ENCODE results near the gene METTL2B.
"Not testable (repeated sequence)": the region's sequence is repeated elsewhere in the genome, so short reads cannot be mapped to it uniquely, and the experiment has no call there.

METTL2B gene

DNA sequence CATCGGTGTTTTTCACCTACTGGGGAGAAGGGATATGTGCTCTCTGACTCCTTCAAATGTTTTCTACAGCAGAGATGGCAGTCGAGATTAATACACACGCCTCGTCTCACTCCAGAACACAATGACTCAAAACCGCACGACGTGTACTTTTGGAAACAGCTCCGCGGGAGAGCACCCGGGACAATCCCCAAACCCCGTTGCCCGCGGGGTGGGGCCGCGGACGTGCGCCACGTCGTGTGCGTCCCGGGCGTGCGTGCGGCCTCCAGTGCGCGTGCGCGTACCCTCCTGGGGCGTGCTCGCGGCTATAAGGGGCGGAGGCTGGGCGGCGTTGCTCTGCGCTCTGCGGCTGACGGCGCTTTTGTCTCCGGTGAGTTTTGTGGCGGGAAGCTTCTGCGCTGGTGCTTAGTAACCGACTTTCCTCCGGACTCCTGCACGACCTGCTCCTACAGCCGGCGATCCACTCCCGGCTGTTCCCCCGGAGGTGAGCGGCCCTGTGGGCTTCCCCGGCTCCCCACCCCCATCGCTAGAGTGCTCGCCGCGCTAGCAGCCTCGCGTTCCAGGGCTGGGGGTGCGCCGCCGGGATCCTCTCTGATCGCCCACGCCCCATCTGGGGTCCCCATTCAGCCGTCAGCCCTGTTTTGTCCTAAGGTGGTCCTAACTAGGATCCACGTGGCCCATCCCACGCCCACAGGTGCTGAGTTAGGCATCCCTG is 20.8 kb upstream of the METTL2B start, which contains the start of gene HILPDA:
Gene HILPDA, plus strand, starts transcription at position 336 of the 712 bp plus-strand sequence. CDS start 1,391 bp downstream, outside the sequence.
- TF ChIP-seq CTCF (IDR thresholded peaks at IDR 0.05; ENCODE audit: low read depth, low read length, missing control alignments) = no peak
- H3K4me3 ChIP-seq (ENCODE audit: low read depth, low read length) = peak within 1 kb of the TSS; percentile 73
- DNase-seq (ENCODE audit: low read depth) = peak; percentile 81

DNA sequence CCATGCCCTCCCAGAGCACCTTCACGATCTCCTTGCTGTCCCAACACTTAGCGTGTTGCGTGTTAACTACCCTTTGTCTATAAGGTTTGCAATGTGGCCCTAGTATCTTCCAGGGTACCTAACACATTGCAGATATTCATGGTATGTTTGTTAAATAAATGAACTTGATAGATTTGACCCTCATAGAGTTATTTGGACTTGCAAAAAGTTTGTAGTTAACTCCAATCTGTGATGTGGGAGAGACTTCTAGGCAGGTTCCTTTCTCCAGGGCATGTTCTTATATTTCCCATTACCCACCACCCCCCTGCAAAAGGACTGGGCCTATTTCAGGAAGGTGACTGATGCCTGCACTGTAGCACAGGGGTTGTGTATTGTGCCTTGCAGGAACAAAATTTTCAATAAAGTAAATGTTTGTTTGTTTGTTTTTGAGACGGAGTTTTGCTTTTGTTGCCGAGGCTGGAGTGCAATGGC is 20.3 kb upstream of the METTL2B start:
- no peak for DNase-seq (ENCODE audit: low read depth)
- peak overlapping the region; percentile 73 for H3K4me3 ChIP-seq (ENCODE audit: low read depth, low read length)
- no peak for TF ChIP-seq CTCF (IDR thresholded peaks at IDR 0.05; ENCODE audit: low read depth, low read length, missing control alignments)

- peak overlapping the region; percentile 73; the same call in 1 of the 2 replicates for H3K4me3 ChIP-seq (ENCODE audit: low read depth, low read length)
- not testable (repeated sequence) for DNase-seq (ENCODE audit: low read depth)
Measured at GRCh38 chr7:128457385-128457784, 19.2 kb upstream of the METTL2B start.

DNA sequence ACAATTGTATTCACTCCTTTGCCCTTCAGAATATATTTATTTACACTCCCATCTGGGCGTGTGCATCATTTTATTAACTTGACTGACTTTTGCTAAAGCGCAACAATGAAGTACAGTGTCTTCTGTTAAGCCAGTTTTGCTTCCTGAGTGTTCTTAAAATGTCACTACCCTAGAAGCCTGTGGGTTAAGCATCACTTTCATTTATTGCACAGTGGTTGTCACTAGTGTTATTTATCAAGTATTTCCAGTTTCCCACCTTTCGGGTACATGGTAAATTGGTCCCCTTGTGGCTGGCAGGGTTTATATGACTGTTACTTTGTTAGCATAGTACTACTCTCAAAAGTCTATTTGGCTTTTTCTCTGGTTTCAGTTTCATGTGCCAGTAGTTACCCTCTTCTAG is 17.6 kb upstream of the METTL2B start:
- DNase-seq (ENCODE audit: low read depth) = no peak
- no peak overlapping the region; the same call in 1 of the 2 replicates for H3K4me3 ChIP-seq (ENCODE audit: low read depth, low read length)
- TF ChIP-seq CTCF (IDR thresholded peaks at IDR 0.05; ENCODE audit: low read depth, low read length, missing control alignments) = no peak

DNA sequence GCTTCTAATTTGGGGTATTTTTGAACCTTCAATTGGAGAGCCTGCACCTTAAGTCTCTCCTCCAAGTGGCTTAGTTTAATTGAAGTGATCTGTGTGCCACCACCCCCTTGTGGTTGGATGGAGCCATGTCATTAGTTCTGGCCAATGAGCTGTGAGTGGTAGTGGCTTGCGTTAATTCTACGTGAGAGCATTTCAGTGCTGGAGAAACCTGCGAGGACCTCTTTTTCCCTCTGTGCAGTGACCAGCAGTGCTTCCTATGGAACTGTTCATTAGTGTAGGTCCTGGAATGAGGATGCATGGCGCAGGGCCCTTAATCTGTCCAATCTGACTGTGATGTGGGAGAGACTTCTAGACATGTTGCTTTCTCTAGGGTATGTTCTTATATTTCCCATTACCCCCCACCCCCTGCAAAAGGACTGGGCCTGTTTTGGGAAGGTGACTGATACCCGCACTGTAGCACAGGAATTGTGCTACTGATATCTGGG is 17.1 kb upstream of the METTL2B start:
- no peak overlapping the region for H3K4me3 ChIP-seq (ENCODE audit: low read depth, low read length)
- peak; percentile 77 for TF ChIP-seq CTCF (IDR thresholded peaks at IDR 0.05; ENCODE audit: low read depth, low read length, missing control alignments)
- DNase-seq (ENCODE audit: low read depth) = no peak

GRCh38 chr7:128462460-128462859 is 14.1 kb upstream of the METTL2B start:
- no peak for DNase-seq (ENCODE audit: low read depth)
- no peak for TF ChIP-seq CTCF (IDR thresholded peaks at IDR 0.05; ENCODE audit: low read depth, low read length, missing control alignments)
- H3K4me3 ChIP-seq (ENCODE audit: low read depth, low read length) = no peak overlapping the region

DNA sequence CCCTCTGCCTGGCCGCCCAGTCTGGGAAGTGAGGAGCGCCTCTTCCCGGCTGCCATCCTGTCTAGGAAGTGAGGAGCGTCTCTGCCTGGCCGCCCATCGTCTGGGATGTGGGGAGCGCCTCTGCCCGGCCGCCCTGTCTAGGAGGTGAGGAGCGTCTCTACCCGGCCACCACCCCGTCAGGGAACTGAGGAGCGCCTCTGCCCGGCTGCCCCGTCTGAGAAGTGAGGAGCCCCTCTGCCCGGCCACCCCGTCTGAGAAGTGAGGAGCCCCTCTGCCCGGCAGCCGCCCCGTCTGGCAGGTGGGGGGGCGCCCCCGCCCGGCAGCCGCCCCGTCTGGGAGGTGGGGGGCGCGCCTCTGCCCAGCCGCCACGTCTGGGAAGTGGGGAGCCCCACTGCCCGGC is 13.2 kb upstream of the METTL2B start:
- DNase-seq (ENCODE audit: low read depth) = not testable (repeated sequence)

DNA sequence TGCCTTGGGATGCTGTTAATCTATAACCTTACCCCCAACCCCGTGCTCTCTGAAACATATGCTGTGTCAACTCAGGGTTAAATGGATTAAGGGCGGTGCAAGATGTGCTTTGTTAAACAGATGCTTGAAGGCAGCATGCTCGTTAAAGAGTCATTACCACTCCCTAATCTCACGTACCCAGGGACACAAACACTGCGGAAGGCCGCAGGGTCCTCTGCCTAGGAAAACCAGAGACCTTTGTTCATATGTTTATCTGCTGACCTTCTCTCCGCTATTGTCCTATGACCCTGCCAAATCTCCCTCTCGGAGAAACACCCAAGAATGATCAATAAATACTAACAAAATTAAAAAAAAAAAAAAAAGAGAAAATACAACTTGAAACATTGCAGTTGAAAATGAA is 12.6 kb upstream of the METTL2B start:
- not testable (repeated sequence) for DNase-seq (ENCODE audit: low read depth); H3K4me3 ChIP-seq (ENCODE audit: low read depth, low read length)

More for the DNA sequence above, 13.2 kb upstream of the METTL2B start:
- not testable (repeated sequence) for H3K4me3 ChIP-seq (ENCODE audit: low read depth, low read length)

DNA sequence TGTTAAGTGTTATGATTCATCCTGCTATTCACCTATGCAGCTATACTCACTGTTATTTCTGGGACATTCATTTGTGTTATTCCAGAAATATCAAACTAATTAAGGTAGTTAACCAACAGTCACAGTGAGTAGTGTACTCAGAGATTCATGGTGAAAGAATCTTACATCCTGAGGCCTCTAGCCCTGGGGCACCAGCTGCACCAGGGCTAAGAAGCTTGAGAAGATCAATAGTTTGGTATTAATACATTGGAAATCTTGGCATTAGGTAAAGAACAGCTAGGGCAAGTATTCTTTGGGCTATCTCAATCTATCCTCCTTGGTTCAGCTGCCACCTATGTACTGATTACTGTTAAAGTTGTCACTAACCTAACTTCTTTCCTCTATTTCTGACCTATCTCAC is 9.7 kb upstream of the METTL2B start:
- not testable (repeated sequence) for DNase-seq (ENCODE audit: low read depth); H3K4me3 ChIP-seq (ENCODE audit: low read depth, low read length)

DNA sequence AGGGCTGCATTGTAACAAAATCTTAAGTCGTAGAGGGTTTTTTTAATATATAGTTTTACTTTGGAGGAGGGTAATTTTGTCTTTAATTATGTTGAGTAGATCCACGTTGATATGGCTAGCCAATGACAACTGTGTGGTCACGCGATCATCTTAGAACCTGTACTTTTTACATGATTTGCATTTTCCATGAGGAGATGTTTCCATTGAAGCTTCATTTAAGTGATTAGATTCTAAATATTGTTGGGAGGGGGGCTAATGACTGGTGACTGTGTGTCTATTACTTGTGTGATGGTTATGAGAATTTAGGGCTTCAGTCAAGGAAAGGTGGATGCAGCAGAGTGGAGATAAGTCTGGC is 765 bp downstream of the METTL2B start:
- peak overlapping the region; percentile 63 for H3K4me3 ChIP-seq (ENCODE audit: low read depth, low read length)
- not testable (repeated sequence) for DNase-seq (ENCODE audit: low read depth)

- not testable (repeated sequence) for H3K4me3 ChIP-seq (ENCODE audit: low read depth, low read length); DNase-seq (ENCODE audit: low read depth)
Measured at GRCh38 chr7:128479082-128479481, 2.5 kb downstream of the METTL2B start.

DNA sequence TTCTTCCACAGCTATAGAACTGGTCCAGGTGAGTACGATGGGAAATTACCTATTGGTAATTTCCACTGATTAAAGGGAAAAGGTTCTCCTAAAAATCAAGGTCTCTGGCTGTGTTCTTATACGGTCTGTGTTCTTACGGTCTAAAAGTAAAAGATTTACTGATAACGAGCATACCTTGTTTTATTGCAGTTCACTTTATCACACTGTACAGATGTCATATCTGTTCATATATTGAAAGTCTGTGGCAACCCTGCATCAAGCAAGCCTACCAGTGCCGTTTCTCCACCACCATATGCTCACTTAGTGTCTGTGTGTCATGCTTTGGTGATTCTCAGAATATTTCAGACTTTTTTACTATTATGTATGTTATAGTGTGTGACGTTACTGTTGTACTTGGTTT is 11.6 kb downstream of the METTL2B start:
- not testable (repeated sequence) for DNase-seq (ENCODE audit: low read depth); H3K4me3 ChIP-seq (ENCODE audit: low read depth, low read length)
